ENCODE measurements around the gene MRPS25. TPM values are rescaled to one million over a fixed set of nuclear protein-coding genes. Genes with fewer than 3 reads are reported as not detected.

The MRPS25 gene
- total RNA-seq, 1 donor from 2014 or later: 49.0 TPM

DNA sequence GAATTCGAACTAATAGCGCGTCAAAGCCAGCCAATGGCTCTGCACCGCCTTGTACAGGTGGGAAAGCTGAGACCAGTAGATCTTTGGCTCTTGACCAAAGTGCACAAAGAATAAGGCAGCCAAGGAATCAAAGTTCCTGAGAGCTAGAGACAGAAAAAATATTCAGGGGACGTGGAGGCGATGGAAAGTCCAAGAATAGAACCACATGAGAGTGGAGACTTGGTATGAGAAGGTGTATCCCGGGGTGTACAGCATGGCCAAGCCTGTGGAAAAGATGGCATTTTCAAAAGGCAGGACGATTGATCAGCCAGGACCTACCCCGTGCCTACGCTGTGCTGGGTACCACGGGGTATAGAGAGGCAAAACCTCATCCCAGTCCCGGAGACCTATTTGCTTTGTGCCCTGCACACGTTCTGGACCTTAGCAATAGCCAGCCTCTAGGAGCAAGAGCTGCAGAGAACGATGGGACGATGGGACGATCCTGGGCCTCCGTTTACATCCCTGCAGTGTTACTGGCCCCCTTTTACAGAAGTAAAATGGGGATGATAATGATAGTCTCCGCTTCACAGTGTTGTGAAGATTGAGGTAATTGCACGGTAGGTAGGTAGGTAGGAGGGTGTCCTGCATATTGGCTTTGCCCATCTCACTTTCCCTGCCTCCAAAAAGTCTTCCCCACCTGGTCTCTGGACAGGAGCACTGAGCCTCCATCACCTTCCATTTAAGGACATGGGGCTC is 34.4 kb upstream of the MRPS25 start:
- Mint-ChIP-seq H3K4me1 (ENCODE audit: low read depth) (peaks cover 12% of the 10 kb centered on the region), H3K27ac (peak overlapping the region; percentile 91), H3K27me3 (no peaks in the 10 kb centered on the region), H3K36me3 (ENCODE audit: insufficient read depth) (no peaks in the 10 kb centered on the region), H3K9me3 (ENCODE audit: low read depth) (no peaks in the 10 kb centered on the region), H3K4me3 (ENCODE audit: low read depth) (peak overlapping the region; percentile 93)
- no peak for DNase-seq (ENCODE audit: low spot score, unreplicated experiment)
- TF ChIP-seq, protein P1, sequence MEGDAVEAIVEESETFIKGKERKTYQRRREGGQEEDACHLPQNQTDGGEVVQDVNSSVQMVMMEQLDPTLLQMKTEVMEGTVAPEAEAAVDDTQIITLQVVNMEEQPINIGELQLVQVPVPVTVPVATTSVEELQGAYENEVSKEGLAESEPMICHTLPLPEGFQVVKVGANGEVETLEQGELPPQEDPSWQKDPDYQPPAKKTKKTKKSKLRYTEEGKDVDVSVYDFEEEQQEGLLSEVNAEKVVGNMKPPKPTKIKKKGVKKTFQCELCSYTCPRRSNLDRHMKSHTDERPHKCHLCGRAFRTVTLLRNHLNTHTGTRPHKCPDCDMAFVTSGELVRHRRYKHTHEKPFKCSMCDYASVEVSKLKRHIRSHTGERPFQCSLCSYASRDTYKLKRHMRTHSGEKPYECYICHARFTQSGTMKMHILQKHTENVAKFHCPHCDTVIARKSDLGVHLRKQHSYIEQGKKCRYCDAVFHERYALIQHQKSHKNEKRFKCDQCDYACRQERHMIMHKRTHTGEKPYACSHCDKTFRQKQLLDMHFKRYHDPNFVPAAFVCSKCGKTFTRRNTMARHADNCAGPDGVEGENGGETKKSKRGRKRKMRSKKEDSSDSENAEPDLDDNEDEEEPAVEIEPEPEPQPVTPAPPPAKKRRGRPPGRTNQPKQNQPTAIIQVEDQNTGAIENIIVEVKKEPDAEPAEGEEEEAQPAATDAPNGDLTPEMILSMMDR (IDR thresholded peaks at IDR 0.05; ENCODE audit: unreplicated experiment): no peak

DNA sequence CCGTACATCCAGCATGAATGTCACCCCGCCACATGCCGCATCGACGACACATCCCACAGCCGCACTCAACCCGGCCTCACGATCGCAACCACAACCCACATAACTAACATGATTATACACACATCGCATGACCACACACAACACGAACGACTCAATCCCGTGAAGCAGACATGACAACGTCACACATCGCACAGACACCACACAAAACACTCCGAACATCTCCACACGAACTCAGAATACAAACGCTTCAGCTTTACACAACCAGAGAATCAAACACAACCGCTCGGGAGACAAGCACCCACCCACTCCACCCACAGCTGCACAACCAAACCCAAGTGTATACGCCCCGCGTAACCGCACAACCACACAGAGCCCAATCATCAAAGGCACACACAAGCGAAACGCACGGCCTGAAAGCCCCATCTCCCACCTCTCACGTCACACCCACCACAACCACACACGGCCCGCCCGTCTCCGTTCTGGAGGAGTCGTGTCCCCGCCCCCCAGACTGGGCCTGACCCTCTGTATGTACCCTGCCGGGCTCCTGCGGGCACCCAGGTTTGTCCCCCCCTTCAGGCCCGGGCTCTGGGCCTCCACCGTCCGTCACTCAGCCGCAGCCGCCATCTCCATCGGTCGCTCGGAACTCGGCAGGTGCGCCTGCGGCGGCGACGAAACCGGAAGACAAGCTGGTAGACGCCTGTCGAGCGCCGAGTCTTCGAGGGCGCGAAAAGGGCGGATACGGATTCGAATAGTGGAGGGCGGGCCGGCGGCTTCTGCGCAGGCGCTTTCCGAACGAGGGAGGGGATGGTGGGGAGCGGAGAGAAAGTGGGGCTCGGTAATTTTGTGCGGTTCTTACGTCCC is 33.6 kb upstream of the MRPS25 start, which contains the start of gene RBSN:
RBSN (minus strand) TSS at position 646 of the 861 bp plus-strand sequence. CDS start 3,028 bp downstream, outside the sequence.
- H3K9me3 Mint-ChIP-seq (ENCODE audit: low read depth): no peaks in the 10 kb centered on the region
- H3K27ac Mint-ChIP-seq: peak within 1 kb of the TSS; percentile 91
- TF ChIP-seq, protein P1 (IDR thresholded peaks at IDR 0.05; ENCODE audit: unreplicated experiment): no peak
- H3K27me3 Mint-ChIP-seq: no peaks in the 10 kb centered on the region
- no peaks in the 10 kb centered on the region for H3K36me3 Mint-ChIP-seq (ENCODE audit: insufficient read depth)
- peak; percentile 87 for DNase-seq (ENCODE audit: low spot score, unreplicated experiment)
- H3K4me1 Mint-ChIP-seq (ENCODE audit: low read depth): peaks cover 12% of the 10 kb centered on the region
- H3K4me3 Mint-ChIP-seq (ENCODE audit: low read depth): peak within 1 kb of the TSS; percentile 93

DNA sequence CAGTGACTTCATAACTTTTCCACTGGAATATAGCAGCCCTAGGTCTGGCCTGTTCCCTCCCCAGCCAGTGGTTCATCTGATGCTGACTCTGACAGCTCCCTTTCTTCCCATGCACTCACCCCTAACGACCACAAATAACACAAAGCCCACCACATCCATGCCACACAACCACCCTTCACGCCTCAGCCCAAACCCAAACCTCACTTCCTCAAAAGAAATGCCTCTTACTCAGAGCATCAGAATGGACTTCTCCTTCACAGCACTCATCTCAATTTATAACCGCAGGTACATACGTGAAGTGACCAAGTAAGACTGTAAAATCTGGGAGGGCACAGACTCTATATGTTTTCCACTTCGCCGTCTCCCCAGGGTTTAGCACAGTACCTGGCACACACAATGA is 32.8 kb upstream of the MRPS25 start:
- no peaks in the 10 kb centered on the region for H3K9me3 Mint-ChIP-seq (ENCODE audit: low read depth)
- peak overlapping the region; percentile 35 for H3K27ac Mint-ChIP-seq

DNA sequence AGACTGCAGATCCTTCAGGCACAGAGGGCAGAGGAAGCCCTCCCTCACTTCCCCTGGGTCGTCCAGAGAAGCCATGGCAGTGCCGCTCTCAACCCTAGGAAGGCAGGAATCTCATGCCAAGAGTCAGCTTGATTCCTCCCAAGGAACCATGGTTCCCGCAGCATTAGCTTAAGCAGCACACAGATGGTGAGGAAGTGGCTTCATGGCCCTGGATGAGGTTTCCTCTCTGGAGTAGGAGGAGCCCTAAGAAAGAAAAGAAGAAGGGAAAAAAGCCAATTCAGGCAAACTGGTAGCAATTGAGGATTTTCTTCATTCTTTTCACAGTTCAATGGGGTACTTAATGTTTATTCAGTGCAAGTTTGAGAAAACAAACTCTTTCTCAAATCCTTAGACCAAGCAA is 30.9 kb upstream of the MRPS25 start:
- no peaks in the 10 kb centered on the region for H3K27me3 Mint-ChIP-seq
- H3K4me3 Mint-ChIP-seq (ENCODE audit: low read depth): no peak overlapping the region

More for the DNA sequence above, 32.8 kb upstream of the MRPS25 start:
- Mint-ChIP-seq H3K4me3 (ENCODE audit: low read depth) (peak overlapping the region; percentile 93), H3K4me1 (ENCODE audit: low read depth) (peaks cover 12% of the 10 kb centered on the region), H3K27me3 (no peaks in the 10 kb centered on the region), H3K36me3 (ENCODE audit: insufficient read depth) (no peaks in the 10 kb centered on the region)
- TF ChIP-seq, protein P1 (IDR thresholded peaks at IDR 0.05; ENCODE audit: unreplicated experiment): no peak
- DNase-seq (ENCODE audit: low spot score, unreplicated experiment): no peak

More for the DNA sequence above, 30.9 kb upstream of the MRPS25 start:
- H3K9me3 Mint-ChIP-seq (ENCODE audit: low read depth): no peaks in the 10 kb centered on the region
- H3K27ac Mint-ChIP-seq: no peak overlapping the region
- H3K36me3 Mint-ChIP-seq (ENCODE audit: insufficient read depth): peaks cover 2% of the 10 kb centered on the region
- peaks cover 9% of the 10 kb centered on the region for H3K4me1 Mint-ChIP-seq (ENCODE audit: low read depth)
- TF ChIP-seq, protein P1 (IDR thresholded peaks at IDR 0.05; ENCODE audit: unreplicated experiment): no peak
- no peak for DNase-seq (ENCODE audit: low spot score, unreplicated experiment)
